PC-9 (cell line): ENCODE measurements around the gene LARP4. TPM values are rescaled to one million over a fixed set of nuclear protein-coding genes. Genes with fewer than 3 reads are reported as not detected.

ENCODE experiments used
- BruUV-seq: library from RNA; stranded (reverse); fragments of 400-500 nt; replicated peaks from 2 replicates; lab custom pipeline; 2021; lab: Mats Ljungman, UMichigan
- CTCF ChIA-PET: fragments of 300-600 bp; sonication (Branson Sonifier 250); formaldehyde crosslinking; loops from one replicate; lab custom pipeline; 2022; ENCODE audit warnings: antibody characterized with exemption; lab: Charles Lee
- POLR2A ChIA-PET: fragments of 300-600 bp; sonication (Branson Sonifier 250); formaldehyde crosslinking; loops from one replicate; lab custom pipeline; 2022; ENCODE audit warnings: antibody characterized with exemption; ENCODE audit not compliant: unreplicated experiment; lab: Charles Lee
- DNase-seq, 2 experiments: peaks; one replicate each; pipeline versions ENCODE4 v3.0.0 to v3.0.0-alpha.2; 2015 to 2022; ENCODE audit warnings: mixed read lengths in 1 of 2
- H2AFZ ChIP-seq: fragments of 200-600 bp; sonication (generic); 2 replicates; pipeline ENCODE4 v1.8.1; 2017; ENCODE audit warnings: antibody characterized with exemption
- H3F3A ChIP-seq: fragments of 200-600 bp; sonication (generic); 2 replicates; pipeline ENCODE4 v1.8.1; 2017; ENCODE audit warnings: antibody characterized with exemption, mild to moderate bottlenecking, low read depth; ENCODE audit not compliant: insufficient read depth
- H3K27ac ChIP-seq: fragments of 200-600 bp; sonication (generic); 2 replicates; pipeline ENCODE4 v1.6.1; 2016; ENCODE audit warnings: mixed run types
- H3K27me3 ChIP-seq: fragments of 200-600 bp; sonication (generic); 2 replicates; pipeline ENCODE4 v1.6.1; 2016; ENCODE audit warnings: low read depth, mixed run types; ENCODE audit not compliant: insufficient read depth
- H3K36me3 ChIP-seq: fragments of 200-600 bp; sonication (generic); 2 replicates; pipeline ENCODE4 v1.6.1; 2016; ENCODE audit warnings: low read depth, mixed run types
- H3K4me1 ChIP-seq: fragments of 200-600 bp; sonication (generic); replicated peaks from 2 replicates; pipeline ENCODE4 v1.6.1; 2016; ENCODE audit warnings: mixed run types; ENCODE audit not compliant: insufficient read depth
- H3K4me2 ChIP-seq: fragments of 200-600 bp; sonication (generic); 2 replicates; pipeline ENCODE4 v1.6.1; 2017; ENCODE audit warnings: mixed run types
- H3K4me3 ChIP-seq: fragments of 200-600 bp; sonication (generic); 2 replicates; pipeline ENCODE4 v1.6.1; 2016; ENCODE audit warnings: mixed run types
- H3K79me2 ChIP-seq: fragments of 200-600 bp; sonication (generic); 2 replicates; pipeline ENCODE4 v1.6.1; 2017; ENCODE audit warnings: low read depth, mixed run types
- H3K9me2 ChIP-seq: fragments of 200-600 bp; sonication (generic); 2 replicates; pipeline ENCODE4 v1.8.1; 2017; ENCODE audit warnings: mild to moderate bottlenecking; ENCODE audit not compliant: insufficient read depth
- H3K9me3 ChIP-seq: fragments of 200-600 bp; sonication (generic); 2 replicates; pipeline ENCODE4 v1.8.1; 2016; ENCODE audit warnings: low read depth; ENCODE audit not compliant: insufficient read depth
- H4K20me1 ChIP-seq: fragments of 200-600 bp; sonication (generic); 2 replicates; pipeline ENCODE4 v1.8.1; 2017; ENCODE audit not compliant: insufficient read depth
- EZH2 ChIP-seq: fragments of 200-600 bp; sonication (generic); IDR thresholded peaks from 2 replicates; pipeline ENCODE4 v1.8.0; 2017; ENCODE audit warnings: antibody characterized with exemption, low read depth
- intact Hi-C: fragments of 100-400 bp; cut with micrococcal nuclease; formaldehyde crosslinking; loops from one replicate; pipeline ENCODE4 v1.10.0; 2022; ENCODE audit not compliant: unreplicated experiment
- total RNA-seq: library from RNA; stranded (reverse); gene quantifications from 2 replicates; pipeline ENCODE4 v1.2.3, GENCODE V29; 2021
- TF ChIP-seq, protein P1 (sequence below): fragments of 200-600 bp; sonication (generic); conservative IDR thresholded peaks from 2 replicates; pipeline ENCODE4 v1.6.1; 2017; ENCODE audit warnings: mixed run types, antibody characterized with exemption, mild to moderate bottlenecking, moderate library complexity

LARP4 gene
- total RNA-seq, 1 experiment from 2014 or later: 74.2 TPM

DNA sequence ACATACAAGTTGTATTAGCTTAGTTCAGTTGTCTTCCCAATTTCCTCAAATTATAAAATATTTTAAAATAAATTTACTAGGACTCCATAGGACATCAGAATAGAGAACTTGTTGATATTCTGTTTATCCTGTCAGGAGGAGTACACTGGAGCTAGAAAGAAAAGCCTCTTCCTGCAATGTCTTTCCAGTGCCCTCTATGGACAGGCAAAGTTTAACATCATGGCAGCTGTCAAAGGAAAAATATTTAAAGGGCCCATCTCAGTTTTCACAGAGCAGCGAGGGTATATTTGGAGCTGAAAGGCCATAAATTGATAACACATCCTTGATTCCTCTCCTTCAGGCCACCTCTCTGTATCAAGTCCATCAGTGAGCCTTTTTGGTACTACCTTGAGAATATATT, 123.1 kb downstream of the LARP4 start:
- Histone ChIP-seq H3K27ac (no peak overlapping the region), H3K4me2 (no peak overlapping the region), H3K4me3 (no peak overlapping the region), H3K9me3 (peaks cover 4% of the 10 kb centered on the region; the same call in 1 of the 2 replicates), H3F3A (no peaks in the 10 kb centered on the region; the same call in 1 of the 2 replicates), H4K20me1 (no peaks in the 10 kb centered on the region), H3K9me2 (no peaks in the 10 kb centered on the region), H3K36me3 (peaks cover 8% of the 10 kb centered on the region; the same call in 1 of the 2 replicates), H3K27me3 (no peaks in the 10 kb centered on the region), H3K4me1 (peaks cover 3% of the 10 kb centered on the region; the same call in 1 of the 2 replicates), H2AFZ (no peak overlapping the region), H3K79me2 (peaks cover 87% of the 10 kb centered on the region)
- CTCF ChIA-PET: no interaction called here
- BruUV-seq: no TSS peak
- DNase-seq: no peak
- no peak for TF ChIP-seq EZH2
- TF ChIP-seq, protein P1, sequence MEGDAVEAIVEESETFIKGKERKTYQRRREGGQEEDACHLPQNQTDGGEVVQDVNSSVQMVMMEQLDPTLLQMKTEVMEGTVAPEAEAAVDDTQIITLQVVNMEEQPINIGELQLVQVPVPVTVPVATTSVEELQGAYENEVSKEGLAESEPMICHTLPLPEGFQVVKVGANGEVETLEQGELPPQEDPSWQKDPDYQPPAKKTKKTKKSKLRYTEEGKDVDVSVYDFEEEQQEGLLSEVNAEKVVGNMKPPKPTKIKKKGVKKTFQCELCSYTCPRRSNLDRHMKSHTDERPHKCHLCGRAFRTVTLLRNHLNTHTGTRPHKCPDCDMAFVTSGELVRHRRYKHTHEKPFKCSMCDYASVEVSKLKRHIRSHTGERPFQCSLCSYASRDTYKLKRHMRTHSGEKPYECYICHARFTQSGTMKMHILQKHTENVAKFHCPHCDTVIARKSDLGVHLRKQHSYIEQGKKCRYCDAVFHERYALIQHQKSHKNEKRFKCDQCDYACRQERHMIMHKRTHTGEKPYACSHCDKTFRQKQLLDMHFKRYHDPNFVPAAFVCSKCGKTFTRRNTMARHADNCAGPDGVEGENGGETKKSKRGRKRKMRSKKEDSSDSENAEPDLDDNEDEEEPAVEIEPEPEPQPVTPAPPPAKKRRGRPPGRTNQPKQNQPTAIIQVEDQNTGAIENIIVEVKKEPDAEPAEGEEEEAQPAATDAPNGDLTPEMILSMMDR: no peak
- POLR2A ChIA-PET: no interaction called here
- intact Hi-C loops: no loop called here

GRCh38 chr12:50524621-50525020, 123.9 kb downstream of the LARP4 start:
- Histone ChIP-seq H3K36me3 (peaks cover 8% of the 10 kb centered on the region; the same call in 1 of the 2 replicates), H2AFZ (no peak overlapping the region), H3K27ac (no peak overlapping the region), H3K79me2 (peaks cover 87% of the 10 kb centered on the region), H4K20me1 (no peaks in the 10 kb centered on the region), H3K9me3 (peaks cover 4% of the 10 kb centered on the region; the same call in 1 of the 2 replicates), H3K4me2 (no peak overlapping the region), H3F3A (no peaks in the 10 kb centered on the region; the same call in 1 of the 2 replicates), H3K27me3 (no peaks in the 10 kb centered on the region), H3K4me3 (no peak overlapping the region), H3K4me1 (peaks cover 11% of the 10 kb centered on the region; the same call in 1 of the 2 replicates), H3K9me2 (no peaks in the 10 kb centered on the region)
- no TSS peak for BruUV-seq
- ChIA-PET CTCF (no interaction called here), POLR2A (no interaction called here)
- DNase-seq: no peak
- TF ChIP-seq, protein P1: no peak
- TF ChIP-seq EZH2: no peak
- intact Hi-C loops: no loop called here

DNA sequence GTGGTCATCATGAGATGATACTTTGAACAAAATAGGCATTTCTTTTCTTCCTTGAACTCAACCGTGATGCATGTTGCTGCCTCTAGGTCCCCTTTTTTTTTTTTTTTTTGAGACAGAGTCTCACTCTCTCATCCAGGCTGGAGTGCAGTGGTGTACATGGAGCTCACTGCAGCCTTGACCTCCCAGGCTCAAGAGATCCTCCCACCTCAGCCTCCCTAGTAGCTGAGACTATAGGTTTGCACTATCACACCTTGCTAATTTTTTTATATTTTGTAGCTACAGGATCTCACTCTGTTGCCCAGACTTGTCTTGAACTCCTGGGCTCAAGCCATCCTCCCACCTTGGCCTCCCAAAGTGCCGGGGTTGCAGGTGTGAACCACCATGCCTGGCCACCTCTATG, 124.7 kb downstream of the LARP4 start:
- TF ChIP-seq, protein P1: no peak
- H3K36me3 ChIP-seq: peaks cover 8% of the 10 kb centered on the region; the same call in 1 of the 2 replicates
- peaks cover 7% of the 10 kb centered on the region; the same call in 1 of the 2 replicates for H3F3A ChIP-seq
- H3K9me2 ChIP-seq: no peaks in the 10 kb centered on the region
- H3K27me3 ChIP-seq: no peaks in the 10 kb centered on the region
- H4K20me1 ChIP-seq: no peaks in the 10 kb centered on the region
- peaks cover 19% of the 10 kb centered on the region for H3K4me1 ChIP-seq
- H3K4me3 ChIP-seq: no peak overlapping the region
- DNase-seq: no peak
- H3K9me3 ChIP-seq: peaks cover 4% of the 10 kb centered on the region; the same call in 1 of the 2 replicates
- no TSS peak for BruUV-seq
- H3K4me2 ChIP-seq: no peak overlapping the region
- POLR2A ChIA-PET: no interaction called here
- intact Hi-C loops: no loop called here
- H3K79me2 ChIP-seq: peaks cover 87% of the 10 kb centered on the region
- no peak overlapping the region for H3K27ac ChIP-seq
- CTCF ChIA-PET: no interaction called here
- H2AFZ ChIP-seq: no peak overlapping the region
